OCI-LY1 (cell line): ENCODE data around the gene KIAA2012.

ENCODE experiments used
- CTCF ChIP-seq: fragments of 200-600 bp; sonication (generic), shearing (Covaris generic); IDR thresholded peaks from 2 replicates; pipeline ENCODE4 v1.5.1; 2017; ENCODE audit warnings: mild to moderate bottlenecking, antibody characterized with exemption, low read length, moderate library complexity, mixed read lengths
- EZH2 ChIP-seq: fragments of 200-600 bp; sonication (generic), shearing (Covaris generic); IDR thresholded peaks from 2 replicates; pipeline ENCODE4 v1.8.0; 2017; ENCODE audit warnings: borderline replicate concordance, mixed run types, mild to moderate bottlenecking, antibody characterized with exemption, low read length, moderate library complexity, mixed read lengths

DNA sequence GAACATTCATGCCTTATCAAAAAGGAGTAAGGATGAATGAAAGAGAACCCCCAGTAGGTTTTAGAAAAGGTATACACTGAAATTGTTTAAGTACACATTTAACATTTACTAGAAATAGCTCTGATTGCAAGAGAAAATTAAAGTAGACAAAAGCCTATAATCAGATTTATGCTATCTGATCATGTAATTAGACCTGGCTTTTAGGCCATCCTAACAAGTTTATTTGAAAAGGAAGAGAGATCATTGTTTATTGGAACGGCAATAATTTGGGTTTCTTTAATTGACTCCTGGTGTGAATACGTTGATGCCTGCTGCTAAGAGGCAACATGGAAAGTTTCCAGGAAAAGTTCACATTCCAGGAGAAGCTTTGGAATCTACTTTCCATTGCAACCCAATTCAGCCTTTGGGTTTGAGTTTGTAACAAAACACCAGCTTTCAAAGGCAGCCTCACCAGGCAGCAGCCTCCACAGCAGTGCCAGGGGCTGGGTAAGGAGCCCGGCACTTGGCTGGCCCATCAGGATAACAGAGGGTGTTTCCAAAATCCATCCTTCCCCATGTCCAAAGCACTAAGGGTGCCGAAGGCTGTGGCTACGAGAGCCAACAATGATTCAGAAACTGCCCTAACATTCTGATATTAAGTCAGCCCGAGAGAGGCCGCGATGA is 21.4 kb upstream of the KIAA2012 start:
- TF ChIP-seq CTCF (no peak), EZH2 (no peak)
